IPS-18a (cell line): ENCODE measurements around the gene MCM7.
A peak's percentile ranks its signal among the peaks of the same experiment; 100 is the strongest.

ENCODE experiments used
- H3K27ac ChIP-seq: one replicate; pipeline ENCODE4 v1.5.1; 2013; ENCODE audit warnings: low read length
- H3K27me3 ChIP-seq: one replicate; pipeline ENCODE4 v1.6.1; 2013; ENCODE audit warnings: mild to moderate bottlenecking, low read length; ENCODE audit not compliant: control insufficient read depth, insufficient read depth
- H3K36me3 ChIP-seq: one replicate; pipeline ENCODE4 v1.6.1; 2013; ENCODE audit warnings: low read depth, low read length; ENCODE audit not compliant: control insufficient read depth
- H3K4me1 ChIP-seq: one replicate; pipeline ENCODE4 v1.6.1; 2013; ENCODE audit warnings: low read depth, low read length; ENCODE audit not compliant: control insufficient read depth
- H3K4me3 ChIP-seq: one replicate; pipeline ENCODE4 v1.5.1; 2013; ENCODE audit warnings: low read length
- H3K9ac ChIP-seq: one replicate; pipeline ENCODE4 v1.6.1; 2013; ENCODE audit warnings: mild to moderate bottlenecking, low read length, moderate library complexity
- H3K9me3 ChIP-seq: one replicate; pipeline ENCODE4 v1.6.1; 2013; ENCODE audit warnings: low read depth, low read length; ENCODE audit not compliant: control insufficient read depth

Gene MCM7

DNA sequence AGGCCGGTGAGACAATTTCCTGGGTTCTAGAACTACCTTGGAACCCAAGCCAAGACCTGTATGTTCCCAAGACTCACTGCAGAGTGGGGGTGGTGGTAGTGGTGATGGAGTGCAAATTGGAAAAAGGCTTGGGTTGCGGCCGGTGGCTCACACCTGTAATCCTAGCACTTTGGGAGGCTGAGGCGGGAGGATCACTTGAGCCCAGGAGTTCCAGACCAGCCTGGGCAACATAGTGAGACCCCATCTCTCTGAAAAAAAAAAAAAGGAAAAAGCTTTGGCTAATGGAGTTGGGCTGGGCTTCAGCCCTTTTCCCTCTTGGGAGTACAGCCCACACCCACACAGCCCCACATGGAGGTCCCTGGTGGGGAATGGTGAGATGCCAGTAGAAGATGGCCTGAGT, 4.3 kb upstream of the MCM7 start:
- Histone ChIP-seq H3K27me3 (no peaks in the 10 kb centered on the region), H3K27ac (no peak overlapping the region), H3K4me3 (no peak overlapping the region), H3K4me1 (peaks cover 5% of the 10 kb centered on the region), H3K9me3 (no peaks in the 10 kb centered on the region), H3K9ac (no peak overlapping the region), H3K36me3 (peaks cover 38% of the 10 kb centered on the region)

DNA sequence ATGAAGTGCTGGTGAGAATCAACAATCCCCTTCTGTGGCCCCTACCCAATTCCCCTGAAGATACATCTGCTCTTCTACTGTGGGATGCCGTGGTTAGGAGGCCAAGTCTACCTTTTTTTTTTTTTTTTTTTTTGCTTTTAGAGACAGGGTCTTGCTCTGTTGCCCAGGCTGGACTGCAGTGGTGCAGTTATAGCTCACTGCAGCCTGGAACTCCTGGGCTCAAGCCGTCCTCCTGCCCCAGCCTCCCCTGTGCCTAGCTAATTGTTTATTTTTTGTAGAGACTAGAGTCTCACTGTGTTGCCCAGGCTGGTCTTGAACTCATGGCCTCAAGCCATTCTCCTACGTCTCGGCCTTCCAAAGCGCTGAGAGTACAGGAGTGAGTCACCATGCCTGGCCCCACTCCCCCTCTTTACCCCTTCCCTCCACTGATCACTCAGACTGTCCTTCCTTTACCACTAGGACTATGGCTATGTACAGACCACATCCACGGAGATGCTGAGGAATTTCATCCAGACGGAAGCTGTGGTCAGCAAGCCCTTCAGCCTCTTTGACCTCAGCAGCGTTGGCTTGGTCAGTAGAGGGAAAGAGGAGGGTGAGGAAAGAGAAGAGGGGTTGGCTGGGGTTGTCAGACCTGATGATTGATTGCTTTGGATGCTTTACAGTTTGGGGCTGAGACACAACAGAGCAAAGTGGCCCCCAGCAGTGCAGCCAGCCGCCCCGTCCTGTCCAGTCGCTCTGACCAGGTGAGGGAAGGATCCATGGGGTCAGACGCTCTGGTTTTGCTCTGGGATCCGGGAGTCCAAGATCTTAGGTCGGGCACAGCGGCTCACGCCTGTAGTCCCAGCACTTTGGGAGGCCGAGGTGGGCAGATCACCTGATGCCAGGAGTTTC, 2.0 kb upstream of the MCM7 start:
- H3K36me3 ChIP-seq = peaks cover 46% of the 10 kb centered on the region
- no peaks in the 10 kb centered on the region for H3K27me3 ChIP-seq
- H3K4me3 ChIP-seq = peak overlapping the region; percentile 97
- H3K4me1 ChIP-seq = peaks cover 5% of the 10 kb centered on the region
- H3K27ac ChIP-seq = no peak overlapping the region
- H3K9ac ChIP-seq = no peak overlapping the region
- H3K9me3 ChIP-seq = no peaks in the 10 kb centered on the region

DNA sequence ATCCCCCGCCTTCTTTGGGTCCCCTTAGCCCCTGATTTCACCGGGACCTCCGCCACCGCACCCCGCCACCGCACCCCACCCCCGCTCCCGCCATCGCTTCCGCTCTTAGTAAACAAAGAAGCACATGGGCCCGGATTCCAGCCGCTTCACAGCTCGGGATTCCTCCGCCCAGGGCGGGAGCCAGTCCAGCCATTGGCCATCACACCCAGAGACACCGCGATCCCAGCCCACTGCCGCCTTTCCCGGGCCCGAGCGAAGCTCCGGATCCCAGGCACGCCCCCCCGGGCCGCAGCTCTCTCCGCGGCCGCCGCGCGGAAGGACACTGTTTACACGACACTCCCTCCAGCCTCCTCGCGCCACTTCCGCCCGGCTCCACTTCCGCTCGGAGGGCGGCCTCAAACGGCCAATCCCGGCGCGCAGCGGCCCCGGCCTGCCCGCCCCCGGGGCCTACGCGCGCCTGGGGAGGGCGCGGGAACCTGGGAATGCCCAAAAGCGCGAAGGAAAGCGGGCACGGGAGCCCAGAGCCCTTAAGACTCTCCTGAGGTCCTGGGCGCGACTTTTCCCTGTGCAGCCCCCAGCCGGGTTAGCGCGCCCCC, 679 bp downstream of the MCM7 start:
- Histone ChIP-seq H3K27ac (peak overlapping the region; percentile 99), H3K4me3 (peak overlapping the region; percentile 97), H3K4me1 (peaks cover 5% of the 10 kb centered on the region), H3K9me3 (no peaks in the 10 kb centered on the region), H3K9ac (peak overlapping the region; percentile 100), H3K36me3 (peaks cover 52% of the 10 kb centered on the region), H3K27me3 (no peaks in the 10 kb centered on the region)

DNA sequence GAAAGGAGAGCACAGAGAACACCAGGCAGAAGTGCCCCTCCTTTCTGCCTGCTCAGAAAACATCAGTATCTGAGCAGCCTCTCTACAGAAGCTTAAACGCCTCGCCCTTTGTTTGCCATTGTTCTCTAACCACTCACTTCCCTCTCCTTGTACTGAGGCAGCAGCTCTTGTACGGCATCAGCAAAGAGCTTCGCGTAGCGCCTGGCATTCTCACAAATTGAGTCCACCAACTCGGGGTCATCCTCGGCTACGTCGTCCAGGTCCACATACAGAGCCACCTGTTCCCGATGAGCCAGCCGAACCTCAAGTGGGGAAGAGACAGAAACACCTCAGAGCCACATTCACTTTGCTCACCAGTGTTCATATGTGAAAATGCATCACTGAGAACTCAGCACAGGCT, 1.7 kb downstream of the MCM7 start:
- Histone ChIP-seq H3K4me3 (peak overlapping the region; percentile 97), H3K27ac (peak overlapping the region; percentile 99), H3K9ac (peak overlapping the region; percentile 100), H3K27me3 (no peaks in the 10 kb centered on the region), H3K4me1 (peaks cover 5% of the 10 kb centered on the region), H3K36me3 (peaks cover 57% of the 10 kb centered on the region), H3K9me3 (no peaks in the 10 kb centered on the region)

DNA sequence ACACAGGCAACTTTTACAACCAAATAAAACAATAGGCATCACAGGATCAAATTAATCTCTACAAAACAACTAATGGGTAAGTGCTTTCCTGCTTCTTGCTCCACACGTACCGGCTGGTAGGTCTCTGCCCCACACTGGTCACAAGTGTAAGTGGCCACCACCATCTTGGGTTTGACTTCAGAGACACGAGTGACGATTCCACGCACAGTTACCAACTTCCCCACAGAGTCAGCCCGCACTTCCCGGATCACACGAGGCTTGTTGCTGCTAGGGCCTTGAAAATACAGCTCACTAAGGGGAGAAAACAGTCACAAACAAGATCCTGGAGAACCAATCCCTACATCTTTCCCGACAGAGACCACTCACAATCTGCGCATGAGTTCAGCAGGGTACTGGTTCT, 2.3 kb downstream of the MCM7 start:
- Histone ChIP-seq H3K36me3 (peaks cover 63% of the 10 kb centered on the region), H3K9ac (no peak overlapping the region), H3K4me3 (peak overlapping the region; percentile 97), H3K9me3 (no peaks in the 10 kb centered on the region), H3K27ac (no peak overlapping the region), H3K4me1 (peaks cover 5% of the 10 kb centered on the region), H3K27me3 (no peaks in the 10 kb centered on the region)

DNA sequence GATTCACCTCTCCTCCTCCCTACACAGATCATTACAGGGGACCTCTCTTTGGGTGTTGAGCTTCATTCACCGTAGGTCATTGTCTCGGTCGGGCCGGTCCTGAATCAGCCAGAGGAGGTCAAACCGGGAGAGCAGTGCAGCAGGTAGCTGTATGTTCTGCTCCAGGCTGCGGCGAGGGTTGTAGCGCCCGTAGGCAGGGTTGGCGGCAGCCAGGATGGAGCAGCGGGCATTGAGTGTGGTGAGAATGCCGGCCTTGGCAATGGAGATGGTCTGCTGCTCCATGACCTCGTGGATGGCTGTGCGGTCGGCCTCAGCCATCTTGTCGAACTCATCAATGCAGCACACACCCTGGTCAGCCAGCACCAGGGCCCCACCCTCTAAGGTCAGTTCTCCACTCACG, 5.5 kb downstream of the MCM7 start:
- Histone ChIP-seq H3K4me1 (no peaks in the 10 kb centered on the region), H3K36me3 (peaks cover 91% of the 10 kb centered on the region), H3K4me3 (no peak overlapping the region), H3K27me3 (no peaks in the 10 kb centered on the region), H3K27ac (no peak overlapping the region), H3K9me3 (no peaks in the 10 kb centered on the region), H3K9ac (no peak overlapping the region)

DNA sequence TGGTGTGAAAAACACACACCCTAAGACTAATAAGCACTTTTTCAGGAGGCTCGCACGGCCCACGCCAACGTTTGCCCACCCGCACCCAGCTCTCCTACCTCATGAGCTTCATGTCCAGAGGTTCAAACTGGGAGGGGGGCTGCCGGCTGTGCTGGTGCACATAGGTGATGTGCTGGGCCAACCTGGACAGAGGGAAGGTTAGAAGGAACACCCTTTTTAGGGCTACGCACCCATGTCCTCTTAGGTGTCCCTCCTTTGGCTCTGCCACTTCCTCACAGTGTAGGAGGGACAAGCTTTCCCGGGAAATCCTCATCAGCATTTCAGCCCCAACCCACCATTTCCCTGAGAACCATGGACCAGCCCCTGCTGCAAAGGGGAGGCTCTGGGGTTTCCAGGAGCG, 5.9 kb downstream of the MCM7 start:
- Histone ChIP-seq H3K4me1 (no peaks in the 10 kb centered on the region), H3K36me3 (peaks cover 95% of the 10 kb centered on the region), H3K4me3 (no peak overlapping the region), H3K27me3 (no peaks in the 10 kb centered on the region), H3K9ac (no peak overlapping the region), H3K27ac (no peak overlapping the region), H3K9me3 (no peaks in the 10 kb centered on the region)

DNA sequence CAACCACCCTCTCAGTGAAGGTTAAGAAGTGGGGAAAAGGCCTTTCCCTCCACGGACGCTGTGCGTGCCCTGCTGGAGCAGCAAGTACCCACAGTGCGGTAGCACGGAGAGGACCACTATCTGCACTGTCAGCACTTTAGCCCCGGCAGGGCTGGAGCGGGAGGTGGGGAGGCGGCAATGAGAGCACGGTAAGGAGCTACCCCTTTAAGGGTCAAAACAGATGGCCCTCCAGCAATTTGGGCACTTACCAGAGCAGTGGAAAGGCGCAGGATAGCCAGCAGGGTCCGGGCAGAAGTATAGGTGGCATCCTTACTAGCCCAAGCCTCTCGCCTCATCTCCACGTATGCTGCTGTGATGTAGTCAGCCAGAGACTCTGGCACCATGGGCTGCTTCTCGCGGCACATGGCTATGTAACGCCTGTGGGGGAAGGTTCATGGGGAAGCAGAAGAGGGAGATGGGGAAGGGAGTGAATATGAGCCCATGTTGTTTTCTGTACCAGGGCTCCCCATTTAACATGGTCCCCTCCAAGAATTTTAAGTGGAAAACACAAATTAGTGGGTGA, 7.2 kb downstream of the MCM7 start:
- Histone ChIP-seq H3K27me3 (no peaks in the 10 kb centered on the region), H3K4me3 (no peak overlapping the region), H3K9me3 (no peaks in the 10 kb centered on the region), H3K4me1 (no peaks in the 10 kb centered on the region), H3K9ac (no peak overlapping the region), H3K36me3 (peaks cover 84% of the 10 kb centered on the region), H3K27ac (no peak overlapping the region)

DNA sequence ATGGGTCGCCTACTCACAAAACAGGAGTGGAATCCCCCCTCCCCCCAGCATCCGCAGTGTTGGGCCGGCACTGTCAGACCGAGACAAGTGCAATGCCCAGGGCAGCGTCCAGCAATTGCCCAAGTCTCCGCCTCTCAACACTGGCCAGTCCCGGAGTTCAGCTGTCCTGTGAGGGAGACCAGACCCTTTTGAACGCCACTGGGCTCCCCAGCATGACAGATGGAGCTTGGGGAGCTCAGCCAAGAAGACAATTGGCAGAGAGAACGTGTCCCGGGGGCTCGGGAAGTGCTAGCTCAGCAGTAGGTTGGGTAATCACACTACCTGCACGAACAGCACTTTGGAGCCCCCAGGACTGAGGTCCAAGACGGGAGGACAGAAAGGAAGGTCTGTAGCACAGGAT, 7.7 kb downstream of the MCM7 start:
- Histone ChIP-seq H3K36me3 (peaks cover 79% of the 10 kb centered on the region), H3K4me1 (no peaks in the 10 kb centered on the region), H3K27ac (no peak overlapping the region), H3K9me3 (no peaks in the 10 kb centered on the region), H3K9ac (no peak overlapping the region), H3K27me3 (no peaks in the 10 kb centered on the region), H3K4me3 (no peak overlapping the region)

DNA sequence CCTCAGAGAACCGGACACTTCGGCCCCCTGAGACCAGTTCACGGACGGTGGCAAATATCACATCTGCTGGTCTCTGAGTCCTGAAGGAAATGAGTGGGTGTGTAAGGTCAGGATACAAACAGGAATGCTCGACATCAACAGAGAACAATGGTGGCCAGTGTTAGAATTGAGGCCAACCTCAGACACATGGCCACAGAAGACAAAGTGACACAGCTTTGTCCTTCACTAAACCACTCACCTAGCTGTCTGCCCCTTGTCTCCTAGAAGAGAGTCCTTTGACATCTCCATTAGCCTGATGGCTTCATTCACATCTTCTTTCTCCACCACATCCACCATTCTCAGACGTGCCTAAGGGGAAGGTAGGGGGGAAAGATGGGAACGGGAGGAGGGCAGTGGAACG, 8.1 kb downstream of the MCM7 start:
- no peaks in the 10 kb centered on the region for H3K4me1 ChIP-seq
- no peak overlapping the region for H3K27ac ChIP-seq
- H3K9me3 ChIP-seq = no peaks in the 10 kb centered on the region
- H3K27me3 ChIP-seq = no peaks in the 10 kb centered on the region
- no peak overlapping the region for H3K4me3 ChIP-seq
- no peak overlapping the region for H3K9ac ChIP-seq
- peaks cover 75% of the 10 kb centered on the region for H3K36me3 ChIP-seq

DNA sequence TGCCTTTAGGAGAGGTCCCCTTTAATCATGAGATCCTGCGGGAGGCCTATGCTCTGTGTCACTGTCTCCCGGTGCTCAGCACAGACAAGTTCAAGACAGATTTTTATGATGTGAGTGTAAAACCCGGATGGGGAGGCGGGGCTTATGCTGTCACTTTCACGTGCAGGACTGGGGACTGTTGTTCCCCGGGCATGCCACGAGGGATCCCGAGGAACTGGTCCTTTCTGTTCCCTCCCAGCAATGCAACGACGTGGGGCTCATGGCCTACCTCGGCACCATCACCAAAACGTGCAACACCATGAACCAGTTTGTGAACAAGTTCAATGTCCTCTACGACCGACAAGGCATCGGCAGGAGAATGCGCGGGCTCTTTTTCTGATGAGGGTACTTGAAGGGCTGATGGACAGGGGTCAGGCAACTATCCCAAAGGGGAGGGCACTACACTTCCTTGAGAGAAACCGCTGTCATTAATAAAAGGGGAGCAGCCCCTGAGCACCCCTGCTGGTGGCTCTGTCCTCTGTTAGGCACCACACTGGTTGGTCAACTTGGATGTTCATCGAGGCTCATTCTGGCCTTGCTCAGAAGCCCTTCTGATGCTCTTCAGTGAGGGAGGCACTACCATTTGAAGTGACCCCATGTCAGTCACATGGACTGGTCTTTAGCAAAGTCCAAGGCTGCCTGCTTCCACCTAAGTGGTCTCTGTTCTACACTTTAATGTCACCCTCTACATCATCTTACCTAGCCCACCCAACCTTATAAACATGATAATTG, 9.6 kb downstream of the MCM7 start:
- no peak overlapping the region for H3K4me3 ChIP-seq
- H3K4me1 ChIP-seq = no peaks in the 10 kb centered on the region
- no peak overlapping the region for H3K27ac ChIP-seq
- no peaks in the 10 kb centered on the region for H3K27me3 ChIP-seq
- H3K9me3 ChIP-seq = no peaks in the 10 kb centered on the region
- peaks cover 61% of the 10 kb centered on the region for H3K36me3 ChIP-seq
- no peak overlapping the region for H3K9ac ChIP-seq
